B cell (primary cell): ENCODE measurements around the gene ZNF564. TPM values are rescaled to one million over a fixed set of nuclear protein-coding genes. Genes with fewer than 3 reads are reported as not detected.

Experiments used
- ATAC-seq: fragments of 200-7000 bp; cut with Tn5 transposase; one replicate; pipeline ENCODE4 v1.10.0; 2021; ENCODE audit warnings: low read depth, mild to moderate bottlenecking, moderate number of reproducible peaks, moderate library complexity
- CTCF ChIA-PET: fragments of 350-600 bp; sonication (Branson Sonifier 250); formaldehyde crosslinking; loops from one replicate; lab custom pipeline; 2021; ENCODE audit warnings: antibody characterized with exemption, inconsistent platforms; lab: Charles Lee
- POLR2A ChIA-PET: fragments of 350-600 bp; sonication (Branson Sonifier 250); formaldehyde crosslinking; loops from one replicate; lab custom pipeline; 2021; ENCODE audit warnings: antibody characterized with exemption; lab: Charles Lee
- DNase-seq: peaks from one replicate; pipeline ENCODE4 v3.0.0; 2013
- H2AFZ ChIP-seq: 2 replicates; pipeline ENCODE4 v1.6.1; 2012; ENCODE audit warnings: mild to moderate bottlenecking, low read depth, low read length; ENCODE audit not compliant: insufficient read depth, poor library complexity, severe bottlenecking
- H3K27ac ChIP-seq, 2 donors: 1 replicate in 1 of 2; 2 replicates in 1 of 2; pipeline ENCODE4 v1.5.1; 2012 to 2013; ENCODE audit warnings: low read length in 2 of 2, mild to moderate bottlenecking in 2 of 2, moderate library complexity in 1 of 2
- H3K27me3 ChIP-seq, 4 experiments: fragments of 200-600 bp in 1 of 4; sonication (generic) in 1 of 4; replicated peaks in 1 of 4; 1 replicate in 2 of 4; 2 replicates in 2 of 4; pipeline versions ENCODE4 v1.6.1 to v1.7.0; 2013 to 2016; ENCODE audit warnings: low read length in 3 of 4, mild to moderate bottlenecking in 2 of 4, mixed read lengths in 1 of 4, moderate library complexity in 1 of 4; ENCODE audit not compliant: insufficient read depth in 4 of 4, control insufficient read depth in 3 of 4; ENCODE audit errors: control extremely low read depth in 1 of 4
- H3K36me3 ChIP-seq, 2 experiments: replicated peaks in 1 of 2; 1 replicate in 1 of 2; 2 replicates in 1 of 2; pipeline versions ENCODE4 v1.6.1 to v1.7.1; 2013; ENCODE audit warnings: low read length in 1 of 2; ENCODE audit not compliant: insufficient read depth in 2 of 2, control insufficient read depth in 1 of 2; ENCODE audit errors: control extremely low read depth in 1 of 2, extremely low read depth in 1 of 2
- H3K4me1 ChIP-seq, 2 donors: fragments of 200-600 bp in 1 of 2; sonication (generic) in 1 of 2; 1 replicate in 1 of 2; 2 replicates in 1 of 2; pipeline versions ENCODE4 v1.5.1 to v1.6.1; 2013 to 2017; ENCODE audit warnings: low read length in 2 of 2; ENCODE audit not compliant: control insufficient read depth in 2 of 2, insufficient read depth in 2 of 2
- H3K4me2 ChIP-seq: replicated peaks from 2 replicates; pipeline ENCODE3; 2012; ENCODE audit warnings: mild to moderate bottlenecking, low read depth, low read length; ENCODE audit not compliant: poor library complexity, severe bottlenecking
- H3K4me3 ChIP-seq, 5 experiments: fragments of 200-600 bp in 1 of 5; sonication (generic) in 1 of 5; 1 replicate in 3 of 5; 2 replicates in 2 of 5; pipeline versions ENCODE4 v1.5.1 to v1.7.0; 2011 to 2016; ENCODE audit warnings: low read length in 4 of 5, mild to moderate bottlenecking in 4 of 5, low read depth in 2 of 5, control low read depth in 1 of 5, moderate library complexity in 1 of 5; ENCODE audit not compliant: insufficient read depth in 1 of 5; ENCODE audit errors: control extremely low read depth in 1 of 5, extremely low read depth in 1 of 5
- H3K79me2 ChIP-seq: fragments of 200-600 bp; sonication (generic); one replicate; pipeline ENCODE4 v1.6.0; 2016; ENCODE audit warnings: low read length; ENCODE audit not compliant: control insufficient read depth, insufficient read depth
- H3K9ac ChIP-seq: fragments of 200-600 bp; sonication (generic); 2 replicates; pipeline ENCODE4 v1.6.1; 2017; ENCODE audit warnings: mild to moderate bottlenecking, low read length, moderate library complexity
- H3K9me3 ChIP-seq, 3 donors: one replicate each; pipeline versions ENCODE4 v1.6.1 to v1.7.1; 2013; ENCODE audit warnings: low read length in 2 of 3; ENCODE audit not compliant: control insufficient read depth in 2 of 3, insufficient read depth in 1 of 3; ENCODE audit errors: control extremely low read depth in 1 of 3
- H4K20me1 ChIP-seq: 2 replicates; pipeline ENCODE4 v1.6.0; 2012; ENCODE audit warnings: mild to moderate bottlenecking, low read length; ENCODE audit not compliant: insufficient read depth, control insufficient read depth, poor library complexity, severe bottlenecking
- H3K27ac Mint-ChIP-seq: one replicate; pipeline ENCODE4 v1.8.0; 2021; ENCODE audit warnings: mixed read lengths
- H3K27me3 Mint-ChIP-seq: one replicate; pipeline ENCODE4 v1.8.0; 2021; ENCODE audit warnings: mixed read lengths
- H3K4me1 Mint-ChIP-seq: one replicate; pipeline ENCODE4 v1.8.0; 2021; ENCODE audit warnings: mixed read lengths
- H3K4me3 Mint-ChIP-seq: one replicate; pipeline ENCODE4 v1.8.0; 2021; ENCODE audit warnings: mixed read lengths
- H3K9me3 Mint-ChIP-seq: one replicate; pipeline ENCODE4 v1.8.0; 2022; ENCODE audit warnings: mixed read lengths; ENCODE audit not compliant: insufficient read depth
- CTCF ChIP-seq: fragments of 200-600 bp; IDR thresholded peaks from one replicate; pipeline ENCODE4 v1.8.0; 2022; ENCODE audit warnings: antibody characterized with exemption, mild to moderate bottlenecking
- EZH2 ChIP-seq: IDR thresholded peaks from 2 replicates; pipeline ENCODE4 v1.6.1; 2012; ENCODE audit warnings: borderline replicate concordance, low read depth, mild to moderate bottlenecking, moderate library complexity, low read length; ENCODE audit not compliant: insufficient read depth, poor library complexity, severe bottlenecking
- WGBS: methylation state at CpG from one replicate; pipeline ENCODE4 v1.1.5; 2013; ENCODE audit warnings: missing lambda C conversion rate; ENCODE audit not compliant: insufficient coverage; 5-methylcytosine and 5-hydroxymethylcytosine counted together
- intact Hi-C: fragments of 100-400 bp; cut with micrococcal nuclease; formaldehyde crosslinking; loops from one replicate; pipeline ENCODE4 v1.10.0; 2022
- polyA plus RNA-seq: library from polyadenylated mRNA; depleted of rRNA; stranded (reverse); fragments of >200 nt; gene quantifications from 2 replicates; pipeline ENCODE4 v1.2.3, GENCODE V29; 2012
- total RNA-seq, 2 donors: library from RNA; stranded (reverse); fragments of 120-200 nt in 1 of 2; gene quantifications; 1 replicate in 1 of 2; 2 replicates in 1 of 2; pipeline versions ENCODE4 v1.2.3 to v1.2.4, GENCODE V29; 2013 to 2022

ZNF564 gene
- total and polyA plus RNA-seq, 2 donors (not counting 1 experiment from before 2014, with no cell fraction given), result 2.8 to 31.8 TPM

DNA sequence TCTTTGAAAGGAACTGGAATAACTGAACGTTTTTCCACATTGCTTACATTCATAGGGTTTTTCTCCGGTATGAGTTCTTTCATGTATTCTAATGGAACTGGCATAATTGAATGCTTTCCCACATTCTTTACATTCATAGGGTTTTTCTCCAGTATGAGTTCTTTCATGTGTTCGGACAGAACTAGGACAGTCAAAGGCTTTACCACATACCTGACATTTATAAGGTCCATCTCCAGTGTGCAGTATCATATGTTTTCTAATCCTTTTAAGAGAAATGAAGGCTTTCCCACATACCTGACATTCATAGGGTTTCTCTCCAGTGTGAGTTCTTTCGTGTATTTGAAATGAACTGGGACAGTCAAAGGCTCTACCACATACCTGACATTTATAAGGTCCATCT, 24.7 kb downstream of the ZNF564 start:
- no peak overlapping the region for H2AFZ ChIP-seq
- H3K9me3 Mint-ChIP-seq, result peaks cover 38% of the 10 kb centered on the region
- TF ChIP-seq EZH2 (no peak), CTCF (no peak)
- H3K4me3 Mint-ChIP-seq, result no peak overlapping the region
- no peaks in the 10 kb centered on the region for H3K4me1 Mint-ChIP-seq
- H3K4me1 ChIP-seq, result no peaks in the 10 kb centered on the region
- peaks cover 73% of the 10 kb centered on the region for H3K79me2 ChIP-seq
- intact Hi-C loops, result no loop called here
- H3K27me3 ChIP-seq, result no peaks in the 10 kb centered on the region
- CTCF ChIA-PET, result no interaction called here
- H3K27me3 Mint-ChIP-seq, result no peaks in the 10 kb centered on the region
- H3K27ac Mint-ChIP-seq, result no peak overlapping the region
- H4K20me1 ChIP-seq, result peaks cover 2% of the 10 kb centered on the region
- WGBS, result no CpG with 5 or more reads among the region's 4 CpGs
- peaks cover 30 to 65% of the 10 kb centered on the region in 2 experiments for H3K36me3 ChIP-seq
- peak overlapping the region in 1 of 5 experiments; percentile 25 for H3K4me3 ChIP-seq
- no peak overlapping the region for H3K27ac ChIP-seq
- DNase-seq, result no peak
- peaks cover 45 to 96% (median 74%) of the 10 kb centered on the region in 3 donors for H3K9me3 ChIP-seq
- no peak for ATAC-seq
- POLR2A ChIA-PET, result interaction anchor here (0.7 kb wide), 1 partner anchor 12 kb away, joined by 4 read pairs; no protein-coding TSS in a partner anchor
- H3K9ac ChIP-seq, result no peak overlapping the region
- H3K4me2 ChIP-seq, result no peak overlapping the region

- 87% methylated on average over 6 of the region's 6 CpGs for WGBS
- ATAC-seq, result no peak
- Histone ChIP-seq H2AFZ (no peak overlapping the region), H3K9ac (no peak overlapping the region), H3K9me3 (peaks cover 28 to 82% (median 76%) of the 10 kb centered on the region in 3 donors), H3K27ac (no peak overlapping the region), H3K4me2 (no peak overlapping the region), H3K79me2 (peaks cover 34% of the 10 kb centered on the region), H3K36me3 (peaks cover 15 to 28% of the 10 kb centered on the region in 2 experiments), H3K4me3 (no peak overlapping the region), H3K4me1 (no peaks in the 10 kb centered on the region), H4K20me1 (no peaks in the 10 kb centered on the region), H3K27me3 (no peaks in the 10 kb centered on the region)
- peaks cover 31% of the 10 kb centered on the region for H3K9me3 Mint-ChIP-seq
- H3K4me1 Mint-ChIP-seq, result no peaks in the 10 kb centered on the region
- CTCF ChIA-PET, result no interaction called here
- DNase-seq, result no peak
- no peak for TF ChIP-seq EZH2
- TF ChIP-seq CTCF, result no peak
- H3K27me3 Mint-ChIP-seq, result no peaks in the 10 kb centered on the region
- H3K27ac Mint-ChIP-seq, result no peak overlapping the region
- intact Hi-C loops, result no loop called here
- POLR2A ChIA-PET, result no interaction called here
- no peak overlapping the region for H3K4me3 Mint-ChIP-seq
These were observed 29.3 kb downstream of the ZNF564 start for GRCh38 chr19:12521996-12522395.
